Progenitor cell of endocrine pancreas (in vitro differentiated cells): ENCODE measurements around the gene RAPGEF1. TPM values are rescaled to one million over a fixed set of nuclear protein-coding genes. Genes with fewer than 3 reads are reported as not detected.
A peak's percentile ranks its signal among the peaks of the same experiment; 100 is the strongest.

ENCODE experiments used
- DNase-seq: peaks from one replicate; pipeline ENCODE4 v3.0.0; 2021; ENCODE audit warnings: low spot score; ENCODE audit not compliant: unreplicated experiment
- H3K27ac Mint-ChIP-seq: 2 replicates; pipeline ENCODE4 v1.8.0; 2021; ENCODE audit warnings: mild to moderate bottlenecking, moderate library complexity, mixed read lengths
- H3K27me3 Mint-ChIP-seq: 2 replicates; pipeline ENCODE4 v1.8.0; 2021; ENCODE audit warnings: mixed read lengths
- H3K36me3 Mint-ChIP-seq: 2 replicates; pipeline ENCODE4 v1.8.0; 2022; ENCODE audit warnings: mixed read lengths; ENCODE audit not compliant: insufficient read depth
- H3K4me1 Mint-ChIP-seq: 2 replicates; pipeline ENCODE4 v1.8.0; 2021; ENCODE audit warnings: low read depth, mixed read lengths
- H3K4me3 Mint-ChIP-seq: 2 replicates; pipeline ENCODE4 v1.8.0; 2021; ENCODE audit warnings: low read depth, mild to moderate bottlenecking, moderate library complexity, mixed read lengths
- H3K9me3 Mint-ChIP-seq: 2 replicates; pipeline ENCODE4 v1.8.0; 2021; ENCODE audit warnings: low read depth, mixed read lengths
- total RNA-seq: library from RNA; stranded (reverse); gene quantifications from 2 replicates; pipeline ENCODE4 v1.2.1, GENCODE V29; 2021
- TF ChIP-seq, protein P1 (sequence below): fragments of 200-600 bp; sonication (generic); IDR thresholded peaks from one replicate; pipeline ENCODE4 v1.5.0; 2021; ENCODE audit warnings: antibody characterized with exemption, mild to moderate bottlenecking; ENCODE audit not compliant: unreplicated experiment

RAPGEF1 gene
- total RNA-seq, 1 donor from 2014 or later = 57.3 TPM

DNA sequence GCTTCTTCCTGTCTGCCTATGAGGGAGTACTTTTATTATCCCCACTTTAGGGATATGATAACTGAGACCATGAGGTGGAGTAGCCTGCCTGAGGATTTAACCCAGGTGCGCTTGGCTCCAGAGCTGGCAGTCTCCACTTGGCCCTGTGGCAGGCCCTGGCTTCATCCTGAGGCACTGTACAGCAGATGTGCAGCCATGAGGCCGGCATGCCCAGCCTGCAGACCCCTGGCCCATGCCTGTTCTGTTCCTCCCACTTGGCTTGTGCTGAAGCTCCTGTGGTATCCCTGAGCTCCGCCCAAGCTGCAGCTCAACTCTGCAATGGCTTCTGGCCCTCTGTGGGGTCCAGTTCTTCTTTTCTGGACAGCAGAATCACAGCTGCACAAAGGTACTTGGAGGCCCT lies 31.8 kb upstream of the RAPGEF1 start:
- Mint-ChIP-seq H3K27me3 (peaks cover 24% of the 10 kb centered on the region), H3K4me3 (no peak overlapping the region), H3K9me3 (no peaks in the 10 kb centered on the region), H3K27ac (no peak overlapping the region), H3K36me3 (no peaks in the 10 kb centered on the region), H3K4me1 (no peaks in the 10 kb centered on the region)
- no peak for DNase-seq
- TF ChIP-seq, protein P1, sequence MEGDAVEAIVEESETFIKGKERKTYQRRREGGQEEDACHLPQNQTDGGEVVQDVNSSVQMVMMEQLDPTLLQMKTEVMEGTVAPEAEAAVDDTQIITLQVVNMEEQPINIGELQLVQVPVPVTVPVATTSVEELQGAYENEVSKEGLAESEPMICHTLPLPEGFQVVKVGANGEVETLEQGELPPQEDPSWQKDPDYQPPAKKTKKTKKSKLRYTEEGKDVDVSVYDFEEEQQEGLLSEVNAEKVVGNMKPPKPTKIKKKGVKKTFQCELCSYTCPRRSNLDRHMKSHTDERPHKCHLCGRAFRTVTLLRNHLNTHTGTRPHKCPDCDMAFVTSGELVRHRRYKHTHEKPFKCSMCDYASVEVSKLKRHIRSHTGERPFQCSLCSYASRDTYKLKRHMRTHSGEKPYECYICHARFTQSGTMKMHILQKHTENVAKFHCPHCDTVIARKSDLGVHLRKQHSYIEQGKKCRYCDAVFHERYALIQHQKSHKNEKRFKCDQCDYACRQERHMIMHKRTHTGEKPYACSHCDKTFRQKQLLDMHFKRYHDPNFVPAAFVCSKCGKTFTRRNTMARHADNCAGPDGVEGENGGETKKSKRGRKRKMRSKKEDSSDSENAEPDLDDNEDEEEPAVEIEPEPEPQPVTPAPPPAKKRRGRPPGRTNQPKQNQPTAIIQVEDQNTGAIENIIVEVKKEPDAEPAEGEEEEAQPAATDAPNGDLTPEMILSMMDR = no peak

DNA sequence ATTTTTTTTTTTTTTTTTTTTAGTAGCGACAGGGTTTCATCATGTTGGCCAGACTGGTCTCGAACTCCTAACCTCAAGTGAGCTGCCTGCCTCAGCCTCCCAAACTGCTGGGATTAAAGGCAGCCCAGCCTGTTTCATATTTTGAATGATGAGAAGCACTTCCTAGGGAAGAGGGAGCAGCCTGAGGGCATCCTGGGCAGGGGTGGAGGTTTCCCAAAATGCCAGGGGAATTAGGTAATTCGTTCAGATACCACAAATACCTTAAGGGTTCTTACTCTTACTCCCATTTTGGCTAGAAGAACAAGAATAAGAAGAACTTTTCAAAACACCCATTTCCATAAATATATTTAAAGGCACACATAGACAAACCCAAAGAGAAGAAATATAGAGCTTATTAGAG lies 29.5 kb upstream of the RAPGEF1 start:
- no peaks in the 10 kb centered on the region for H3K4me1 Mint-ChIP-seq

DNA sequence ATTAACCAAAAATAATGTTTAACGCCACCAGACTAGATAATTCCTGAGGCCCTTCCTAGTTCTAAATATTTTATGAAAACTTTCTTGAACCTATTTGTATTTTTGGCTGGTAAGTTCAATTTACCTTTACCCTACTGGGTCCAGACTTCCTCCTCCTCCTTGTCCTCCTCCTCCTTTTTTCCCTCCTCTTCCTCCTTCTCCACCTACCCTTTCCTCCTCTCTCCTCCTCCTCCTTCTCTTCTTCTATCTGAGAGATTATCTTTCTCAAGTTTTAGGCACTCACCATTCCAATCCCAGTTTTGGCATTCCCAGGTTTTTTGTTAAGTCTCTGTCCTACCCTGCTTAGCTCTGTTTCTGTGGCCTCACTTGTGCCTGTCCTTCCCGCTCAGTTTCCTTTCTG lies 24.7 kb upstream of the RAPGEF1 start:
- Mint-ChIP-seq H3K4me3 (no peak overlapping the region), H3K27me3 (peaks cover 19% of the 10 kb centered on the region), H3K9me3 (no peaks in the 10 kb centered on the region), H3K36me3 (no peaks in the 10 kb centered on the region), H3K4me1 (no peaks in the 10 kb centered on the region), H3K27ac (no peak overlapping the region)
- DNase-seq = no peak
- TF ChIP-seq, protein P1 = no peak

More for the DNA sequence above, 29.5 kb upstream of the RAPGEF1 start:
- Mint-ChIP-seq H3K9me3 (no peaks in the 10 kb centered on the region), H3K27me3 (peaks cover 38% of the 10 kb centered on the region), H3K4me3 (no peak overlapping the region), H3K27ac (no peak overlapping the region), H3K36me3 (no peaks in the 10 kb centered on the region)
- DNase-seq = no peak
- TF ChIP-seq, protein P1 = no peak

DNA sequence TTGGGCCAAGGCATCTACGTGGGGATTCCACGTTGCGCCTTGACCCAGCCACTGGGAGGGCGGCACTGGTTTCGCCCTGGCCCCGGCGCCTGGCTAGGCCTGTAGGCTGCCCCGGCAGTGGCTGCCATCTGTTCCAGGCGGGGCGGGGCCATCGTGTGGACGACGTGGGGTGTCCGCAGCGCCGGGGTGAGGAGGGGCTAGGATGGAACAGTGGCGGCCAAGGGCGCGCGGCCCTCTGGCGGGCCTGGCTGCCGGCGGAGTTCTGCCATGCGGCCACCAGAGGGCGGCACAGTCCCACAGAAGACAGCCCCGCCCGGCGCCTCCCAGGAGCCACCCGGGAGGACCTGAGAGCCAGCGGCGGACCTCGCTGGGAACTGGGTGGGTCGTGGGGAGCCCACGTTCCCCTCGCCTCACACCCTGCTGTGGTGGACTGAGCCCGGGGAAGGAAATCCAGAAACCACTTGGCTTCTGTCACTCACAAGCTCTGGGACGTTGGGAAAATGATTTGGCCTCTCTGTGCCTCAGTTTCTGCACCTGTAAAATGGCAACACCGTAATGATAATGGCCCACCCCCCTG lies 22.6 kb upstream of the RAPGEF1 start:
- H3K27me3 Mint-ChIP-seq = peaks cover 26% of the 10 kb centered on the region
- H3K36me3 Mint-ChIP-seq = no peaks in the 10 kb centered on the region
- H3K27ac Mint-ChIP-seq = no peak overlapping the region
- no peaks in the 10 kb centered on the region for H3K4me1 Mint-ChIP-seq
- peak; percentile 78 for DNase-seq
- H3K4me3 Mint-ChIP-seq = no peak overlapping the region
- no peaks in the 10 kb centered on the region for H3K9me3 Mint-ChIP-seq
- TF ChIP-seq, protein P1 = peak; percentile 96

DNA sequence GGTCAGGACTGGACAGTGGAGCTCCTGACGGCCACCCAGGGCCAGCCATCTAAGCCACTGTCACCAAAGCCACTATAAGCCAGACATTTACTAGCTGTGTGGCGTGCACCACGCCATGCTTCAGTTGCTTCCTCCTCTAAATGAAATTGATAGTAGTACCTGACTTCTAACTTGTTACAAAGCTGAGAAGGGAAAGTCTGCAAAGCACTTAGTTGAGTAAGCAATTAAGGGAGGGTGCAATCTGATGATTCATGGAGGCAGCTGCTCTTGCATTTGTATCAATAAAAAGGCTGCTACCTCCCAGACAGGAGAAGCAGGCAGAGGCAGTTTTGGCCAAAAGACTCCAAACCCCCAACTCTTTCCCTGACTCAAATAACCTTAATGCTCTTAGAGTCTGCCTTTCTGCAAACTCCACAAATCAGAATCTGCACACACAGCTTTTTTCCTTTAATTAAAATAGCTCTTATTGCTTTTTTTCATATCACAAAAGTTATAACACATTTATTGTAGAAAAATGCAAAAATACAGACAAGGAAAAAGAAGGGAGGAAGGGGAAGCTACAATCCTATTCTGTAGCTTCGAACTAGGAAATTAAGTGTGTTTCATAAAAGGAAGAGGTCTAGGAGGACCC lies 19.3 kb upstream of the RAPGEF1 start:
- H3K4me1 Mint-ChIP-seq = peaks cover 3% of the 10 kb centered on the region
- no peak for DNase-seq
- peaks cover 15% of the 10 kb centered on the region for H3K27me3 Mint-ChIP-seq
- H3K9me3 Mint-ChIP-seq = no peaks in the 10 kb centered on the region
- TF ChIP-seq, protein P1 = no peak
- no peak overlapping the region for H3K27ac Mint-ChIP-seq
- no peaks in the 10 kb centered on the region for H3K36me3 Mint-ChIP-seq
- no peak overlapping the region for H3K4me3 Mint-ChIP-seq
